GM23338 (cell line): Measurements from ENCODE around the gene MMADHC. TPM values are rescaled to one million over a fixed set of nuclear protein-coding genes. Genes with fewer than 3 reads are reported as not detected.

Source experiments
- ATAC-seq: fragments of 200-7000 bp; cut with Tn5 transposase; 3 replicates; pipeline ENCODE4 v1.9.1; 2020
- DNase-seq: peaks from one replicate; pipeline ENCODE4 v3.0.0-alpha.2; 2015; ENCODE audit warnings: low spot score
- H2AFZ ChIP-seq: fragments of 200-600 bp; sonication (generic); 2 replicates; pipeline ENCODE4 v1.8.0; 2016; ENCODE audit warnings: antibody characterized with exemption, mild to moderate bottlenecking, moderate library complexity
- H3F3A ChIP-seq: fragments of 200-600 bp; sonication (generic); replicated peaks from 2 replicates; pipeline ENCODE4 v1.8.0; 2017; ENCODE audit warnings: antibody characterized with exemption, mixed run types, low read depth
- H3K27ac ChIP-seq: fragments of 200-600 bp; sonication (generic); 2 replicates; pipeline ENCODE4 v1.6.1; 2016; ENCODE audit warnings: low read depth
- H3K27me3 ChIP-seq: fragments of 200-600 bp; sonication (generic); 2 replicates; pipeline ENCODE4 v1.8.0; 2016; ENCODE audit warnings: mild to moderate bottlenecking, mixed run types, moderate library complexity; ENCODE audit not compliant: insufficient read depth
- H3K36me3 ChIP-seq: fragments of 200-600 bp; sonication (generic); 2 replicates; pipeline ENCODE4 v1.8.0; 2016; ENCODE audit warnings: mild to moderate bottlenecking; ENCODE audit not compliant: insufficient read depth
- H3K4me1 ChIP-seq: fragments of 200-600 bp; sonication (generic); 2 replicates; pipeline ENCODE4 v1.8.0; 2016; ENCODE audit warnings: mild to moderate bottlenecking, moderate library complexity; ENCODE audit not compliant: insufficient read depth
- H3K4me2 ChIP-seq: fragments of 200-600 bp; sonication (generic); 2 replicates; pipeline ENCODE4 v1.7.1; 2017; ENCODE audit warnings: mixed run types
- H3K4me3 ChIP-seq: fragments of 200-600 bp; sonication (generic); 2 replicates; pipeline ENCODE4 v1.6.1; 2016; ENCODE audit warnings: mixed run types
- H3K79me2 ChIP-seq: fragments of 200-600 bp; sonication (generic); replicated peaks from 2 replicates; pipeline ENCODE4 v1.8.0; 2017; ENCODE audit warnings: mild to moderate bottlenecking; ENCODE audit not compliant: insufficient read depth
- H3K9me2 ChIP-seq: fragments of 200-600 bp; sonication (generic); 2 replicates; pipeline ENCODE4 v1.8.0; 2017; ENCODE audit not compliant: insufficient read depth
- H4K20me1 ChIP-seq: fragments of 200-600 bp; sonication (generic); replicated peaks from 2 replicates; pipeline ENCODE4 v1.8.0; 2017; ENCODE audit warnings: mild to moderate bottlenecking; ENCODE audit not compliant: insufficient read depth
- H3K27ac Mint-ChIP-seq: 2 replicates; pipeline ENCODE4 v1.8.0; 2020; ENCODE audit warnings: inconsistent platforms, mild to moderate bottlenecking, moderate library complexity, mixed read lengths
- H3K27me3 Mint-ChIP-seq: 3 replicates; pipeline ENCODE4 v1.8.0; 2022; ENCODE audit warnings: low read depth, mild to moderate bottlenecking, moderate library complexity, mixed read lengths, inconsistent platforms; ENCODE audit not compliant: insufficient read depth, poor library complexity
- H3K36me3 Mint-ChIP-seq: 3 replicates; pipeline ENCODE4 v1.8.0; 2021; ENCODE audit warnings: low read depth, mild to moderate bottlenecking, inconsistent platforms, moderate library complexity, mixed read lengths
- H3K4me1 Mint-ChIP-seq: 3 replicates; pipeline ENCODE4 v1.8.0; 2020; ENCODE audit warnings: mild to moderate bottlenecking, inconsistent platforms, mixed read lengths
- H3K4me3 Mint-ChIP-seq: 3 replicates; pipeline ENCODE4 v1.8.0; 2021; ENCODE audit warnings: moderate library complexity, mild to moderate bottlenecking, inconsistent platforms, mixed read lengths
- H3K9me3 Mint-ChIP-seq: 3 replicates; pipeline ENCODE4 v1.8.0; 2020; ENCODE audit warnings: moderate library complexity, mild to moderate bottlenecking, inconsistent platforms, mixed read lengths
- EZH2phosphoT487 ChIP-seq: fragments of 200-600 bp; sonication (generic); IDR thresholded peaks from one replicate; pipeline ENCODE4 v1.8.1; 2018; ENCODE audit warnings: antibody characterized with exemption; ENCODE audit not compliant: unreplicated experiment
- JUNB ChIP-seq: IDR thresholded peaks from one replicate; pipeline ENCODE4 v1.6.1; 2016; ENCODE audit warnings: antibody characterized with exemption; ENCODE audit not compliant: unreplicated experiment
- NANOG ChIP-seq: IDR thresholded peaks from 2 replicates; pipeline ENCODE4 v1.6.1; 2016; ENCODE audit warnings: antibody characterized with exemption, borderline replicate concordance
- POLR2AphosphoS5 ChIP-seq: IDR thresholded peaks from 2 replicates; pipeline ENCODE4 v1.6.1; 2016; ENCODE audit warnings: antibody characterized with exemption, low read depth
- STAT1 ChIP-seq: IDR thresholded peaks from one replicate; pipeline ENCODE4 v1.6.1; 2016; ENCODE audit warnings: antibody characterized with exemption; ENCODE audit not compliant: unreplicated experiment
- ZNF114 ChIP-seq: fragments of 250-450 bp; sonication (Bioruptor Pico); IDR thresholded peaks from 2 replicates; pipeline ENCODE4 v1.5.0; 2020; ENCODE audit warnings: mild to moderate bottlenecking, moderate library complexity
- ZNF331 ChIP-seq: fragments of 250-450 bp; sonication (Bioruptor Pico); IDR thresholded peaks from 2 replicates; pipeline ENCODE4 v1.5.0; 2020; ENCODE audit warnings: low read depth, mild to moderate bottlenecking, moderate library complexity
- ZNF462 ChIP-seq: fragments of 250-450 bp; sonication (Bioruptor Pico); IDR thresholded peaks from 2 replicates; pipeline ENCODE4 v1.5.0; 2020; ENCODE audit warnings: mild to moderate bottlenecking, moderate library complexity
- polyA plus RNA-seq: library from polyadenylated mRNA; unstranded; fragments of >200 nt; fragmentation: Nextera tagmentation; extraction: Ambion mirVana; gene quantifications from 2 replicates; pipeline ENCODE4 v1.2.1, GENCODE V29; 2016
- total RNA-seq: library from RNA; depleted of rRNA; stranded (reverse); fragments of >200 nt; shearing (Covaris generic); gene quantifications from 2 replicates; pipeline ENCODE4 v1.2.3, GENCODE V29; 2014
- TF ChIP-seq, protein P1 (sequence below): IDR thresholded peaks from one replicate; pipeline ENCODE4 v1.6.1; 2018; ENCODE audit warnings: antibody characterized with exemption; ENCODE audit not compliant: unreplicated experiment

MMADHC gene
- total and polyA plus RNA-seq, 2 experiments from 2014 or later: 135 to 163 TPM

- TF ChIP-seq POLR2AphosphoS5 (no peak), ZNF462 (CRISPR knock-in tag) (no peak)
Observed at GRCh38 chr2:149537092-149537726, 50.4 kb downstream of the MMADHC start (continued).

DNA sequence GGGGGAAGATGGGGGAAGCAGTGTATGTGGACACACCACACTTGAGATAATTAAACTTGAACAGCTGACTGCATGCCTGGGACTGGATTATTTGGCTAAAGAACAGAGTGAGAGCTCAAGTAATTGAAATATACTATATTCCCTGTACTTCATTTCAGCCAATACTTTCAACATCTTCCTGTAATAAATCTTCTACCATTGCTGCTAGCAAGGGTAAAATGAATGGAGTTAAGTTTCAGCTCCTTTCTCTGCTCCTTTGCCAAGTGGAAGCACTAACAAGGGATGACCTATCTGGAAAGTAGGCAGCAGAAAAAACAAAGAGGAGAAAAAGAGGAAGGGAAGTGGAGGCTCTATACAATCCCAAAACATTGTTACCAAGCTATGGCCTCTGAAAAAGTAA, 50.9 kb downstream of the MMADHC start:
- DNase-seq (no peak), ATAC-seq (no peak)
- Histone ChIP-seq H3K27me3 (no peaks in the 10 kb centered on the region), H3K27ac (no peak overlapping the region), H2AFZ (0 out of 2 replicates have a peak overlapping the region, but pooled peaks have one; percentile 23), H3K4me3 (no peak overlapping the region), H3F3A (no peaks in the 10 kb centered on the region), H4K20me1 (no peaks in the 10 kb centered on the region), H3K4me2 (no peak overlapping the region), H3K9me2 (peaks cover 12% of the 10 kb centered on the region), H3K79me2 (no peaks in the 10 kb centered on the region), H3K4me1 (no peaks in the 10 kb centered on the region), H3K36me3 (no peaks in the 10 kb centered on the region)
- Mint-ChIP-seq H3K27ac (no peak overlapping the region), H3K4me1 (no peaks in the 10 kb centered on the region), H3K9me3 (no peaks in the 10 kb centered on the region), H3K4me3 (no peak overlapping the region), H3K36me3 (no peaks in the 10 kb centered on the region), H3K27me3 (no peaks in the 10 kb centered on the region)
- TF ChIP-seq, protein P1, sequence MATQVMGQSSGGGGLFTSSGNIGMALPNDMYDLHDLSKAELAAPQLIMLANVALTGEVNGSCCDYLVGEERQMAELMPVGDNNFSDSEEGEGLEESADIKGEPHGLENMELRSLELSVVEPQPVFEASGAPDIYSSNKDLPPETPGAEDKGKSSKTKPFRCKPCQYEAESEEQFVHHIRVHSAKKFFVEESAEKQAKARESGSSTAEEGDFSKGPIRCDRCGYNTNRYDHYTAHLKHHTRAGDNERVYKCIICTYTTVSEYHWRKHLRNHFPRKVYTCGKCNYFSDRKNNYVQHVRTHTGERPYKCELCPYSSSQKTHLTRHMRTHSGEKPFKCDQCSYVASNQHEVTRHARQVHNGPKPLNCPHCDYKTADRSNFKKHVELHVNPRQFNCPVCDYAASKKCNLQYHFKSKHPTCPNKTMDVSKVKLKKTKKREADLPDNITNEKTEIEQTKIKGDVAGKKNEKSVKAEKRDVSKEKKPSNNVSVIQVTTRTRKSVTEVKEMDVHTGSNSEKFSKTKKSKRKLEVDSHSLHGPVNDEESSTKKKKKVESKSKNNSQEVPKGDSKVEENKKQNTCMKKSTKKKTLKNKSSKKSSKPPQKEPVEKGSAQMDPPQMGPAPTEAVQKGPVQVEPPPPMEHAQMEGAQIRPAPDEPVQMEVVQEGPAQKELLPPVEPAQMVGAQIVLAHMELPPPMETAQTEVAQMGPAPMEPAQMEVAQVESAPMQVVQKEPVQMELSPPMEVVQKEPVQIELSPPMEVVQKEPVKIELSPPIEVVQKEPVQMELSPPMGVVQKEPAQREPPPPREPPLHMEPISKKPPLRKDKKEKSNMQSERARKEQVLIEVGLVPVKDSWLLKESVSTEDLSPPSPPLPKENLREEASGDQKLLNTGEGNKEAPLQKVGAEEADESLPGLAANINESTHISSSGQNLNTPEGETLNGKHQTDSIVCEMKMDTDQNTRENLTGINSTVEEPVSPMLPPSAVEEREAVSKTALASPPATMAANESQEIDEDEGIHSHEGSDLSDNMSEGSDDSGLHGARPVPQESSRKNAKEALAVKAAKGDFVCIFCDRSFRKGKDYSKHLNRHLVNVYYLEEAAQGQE: no peak
- TF ChIP-seq ZNF114: no peak
- TF ChIP-seq JUNB: no peak
- TF ChIP-seq ZNF331 (CRISPR knock-in tag): no peak
- TF ChIP-seq STAT1: no peak
- TF ChIP-seq NANOG: no peak
- no peak for TF ChIP-seq EZH2phosphoT487
